ENCODE measurements around the gene CDK14.

CDK14 gene

GRCh38 chr7:90817846-90818245, 221.7 kb downstream of the CDK14 start:
- no peak for DNase-seq

DNA sequence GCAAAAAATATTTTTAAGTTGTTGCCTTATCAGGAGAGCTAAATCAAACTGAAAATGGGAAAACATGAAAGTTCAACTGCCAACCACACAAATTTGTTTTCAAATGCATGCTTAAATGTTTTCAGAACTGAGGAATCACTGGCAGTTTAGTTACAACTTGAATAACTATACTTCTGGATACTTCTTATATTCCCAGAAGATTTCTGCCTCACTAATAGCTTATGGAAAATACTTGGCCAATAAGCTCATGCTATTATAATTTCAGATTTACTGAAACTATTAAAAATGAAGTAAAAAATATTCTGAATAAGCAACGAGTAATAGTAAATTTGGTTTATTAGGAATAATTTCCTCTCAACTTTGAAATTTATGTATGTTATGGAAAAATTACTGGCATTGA, 222.2 kb downstream of the CDK14 start:
- DNase-seq = no peak

DNA sequence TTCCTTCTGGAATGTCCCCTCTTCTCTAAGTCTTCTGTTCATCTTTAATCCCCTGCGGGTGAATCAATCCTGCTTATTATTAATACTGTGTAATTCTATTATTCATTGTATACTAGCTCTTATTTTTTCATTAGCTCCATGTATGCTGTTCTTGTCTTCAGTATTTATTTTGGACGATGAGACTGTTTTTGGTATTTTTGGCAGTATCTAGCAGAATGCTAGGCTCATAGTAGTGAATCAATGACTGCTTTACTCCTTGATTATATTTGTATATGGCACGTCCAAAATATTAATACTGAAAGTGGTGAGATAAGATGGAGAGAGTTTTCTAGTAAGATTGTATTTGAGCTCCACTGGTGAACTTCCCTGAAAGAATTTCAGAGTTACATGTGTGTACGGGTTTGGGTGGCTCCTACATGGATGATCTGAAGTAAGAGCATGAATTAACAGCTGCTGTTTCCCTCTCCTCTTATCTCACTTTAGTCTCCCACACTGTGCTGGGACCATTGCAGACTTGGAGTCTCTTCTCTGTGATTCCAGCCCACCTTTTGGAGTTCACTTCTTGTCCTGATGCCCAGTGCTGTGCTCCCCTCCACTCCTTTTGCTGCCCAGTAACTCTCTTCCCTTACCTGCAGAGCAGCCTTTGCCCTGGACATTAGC, 226.0 kb downstream of the CDK14 start:
- DNase-seq = no peak

DNA sequence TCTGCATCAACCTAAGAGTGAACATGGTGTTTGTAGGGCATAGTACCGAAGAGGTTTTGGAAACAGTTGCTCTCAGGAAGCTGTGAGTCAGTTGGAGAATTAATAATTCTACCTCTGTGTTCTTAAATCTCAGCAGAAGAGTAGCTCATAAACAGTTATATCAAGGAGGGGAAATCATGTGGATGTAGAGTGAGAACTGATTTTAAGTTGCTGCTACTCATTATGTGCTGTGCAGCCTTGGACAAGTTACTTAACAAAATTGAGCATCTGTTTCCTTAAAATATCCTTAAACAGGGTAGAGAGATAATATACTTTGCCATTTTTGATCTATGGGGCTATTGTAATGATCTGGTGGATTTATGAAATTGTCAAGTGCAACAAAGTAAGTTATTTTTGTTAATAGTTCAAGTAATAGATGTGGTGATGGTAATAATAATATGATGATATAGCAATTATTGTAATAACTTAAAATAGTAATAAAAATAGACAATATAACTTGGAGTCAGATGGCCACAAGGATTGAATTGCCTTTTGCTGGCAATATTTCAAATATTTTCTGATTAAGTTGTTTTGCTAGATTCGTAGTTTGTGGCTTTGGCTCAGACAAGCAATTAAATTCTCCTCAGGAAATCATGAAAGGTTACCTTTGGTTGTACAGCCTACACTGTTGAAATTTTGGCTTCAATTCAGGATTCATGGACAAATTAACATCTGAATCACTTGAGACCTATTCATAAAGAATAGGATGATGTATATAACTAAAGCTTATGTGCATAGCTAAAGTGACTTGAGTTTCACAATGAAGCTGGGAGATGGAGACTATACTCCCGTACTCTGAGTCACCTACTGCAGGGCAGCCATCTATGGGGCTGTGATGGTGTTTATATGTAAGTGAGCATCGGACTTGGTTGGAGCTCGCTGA, 228.5 kb downstream of the CDK14 start:
- DNase-seq = no peak

GRCh38 chr7:90825779-90826178, 229.7 kb downstream of the CDK14 start:
- no peak for DNase-seq

DNA sequence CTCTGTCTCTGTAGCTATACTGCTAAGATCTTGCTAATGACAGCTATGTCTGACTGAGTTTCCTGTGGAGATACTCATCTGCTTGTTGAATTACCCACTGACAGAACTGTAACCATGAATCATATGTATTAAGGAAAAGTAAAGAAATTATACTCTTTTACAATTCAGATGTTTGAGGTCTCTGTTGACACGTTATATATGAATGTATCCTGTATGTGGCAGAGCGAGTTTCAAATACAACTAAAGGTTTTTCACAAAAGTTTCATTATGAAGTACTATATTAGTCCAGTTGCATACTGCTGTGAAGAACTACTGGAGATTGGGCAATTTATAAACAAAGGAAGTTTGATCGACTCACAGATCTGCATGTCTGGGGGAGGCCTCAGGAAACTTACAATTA, 232.5 kb downstream of the CDK14 start:
- DNase-seq = no peak

- DNase-seq = no peak
Measured at GRCh38 chr7:90830308-90830707, 234.2 kb downstream of the CDK14 start.

- DNase-seq = no peak
Measured at GRCh38 chr7:90832726-90833125, 236.6 kb downstream of the CDK14 start.

- no peak for DNase-seq
Measured at GRCh38 chr7:90833443-90833842, 237.3 kb downstream of the CDK14 start.

DNA sequence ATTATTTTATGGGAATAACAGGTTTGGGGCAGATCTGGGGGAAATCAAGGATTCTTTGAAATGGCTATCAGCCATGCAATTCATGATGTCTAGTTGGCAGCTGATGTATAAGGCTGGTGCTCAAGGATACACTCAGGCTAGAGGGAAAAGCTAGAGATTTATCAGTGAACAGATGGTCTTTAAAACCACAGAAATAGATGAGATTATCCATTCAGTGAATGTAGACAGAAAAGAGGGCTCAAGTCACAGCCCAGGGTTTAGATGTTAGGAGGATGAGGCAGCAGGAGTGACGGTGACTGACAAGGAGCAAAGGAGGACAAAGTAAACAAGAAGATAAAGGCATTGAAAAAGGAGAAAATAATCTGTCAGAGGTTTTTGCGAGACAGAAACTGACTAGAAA, 238.7 kb downstream of the CDK14 start:
- no peak for DNase-seq

- DNase-seq = no peak
Measured at GRCh38 chr7:90835861-90836260, 239.7 kb downstream of the CDK14 start.

- DNase-seq = no peak
Measured at GRCh38 chr7:90836937-90837336, 240.8 kb downstream of the CDK14 start.

GRCh38 chr7:90838799-90839198, 242.7 kb downstream of the CDK14 start:
- DNase-seq = no peak

- no peak for DNase-seq
Measured at GRCh38 chr7:90839316-90839715, 243.2 kb downstream of the CDK14 start.

GRCh38 chr7:90839727-90840291, 243.7 kb downstream of the CDK14 start:
- DNase-seq = no peak

DNA sequence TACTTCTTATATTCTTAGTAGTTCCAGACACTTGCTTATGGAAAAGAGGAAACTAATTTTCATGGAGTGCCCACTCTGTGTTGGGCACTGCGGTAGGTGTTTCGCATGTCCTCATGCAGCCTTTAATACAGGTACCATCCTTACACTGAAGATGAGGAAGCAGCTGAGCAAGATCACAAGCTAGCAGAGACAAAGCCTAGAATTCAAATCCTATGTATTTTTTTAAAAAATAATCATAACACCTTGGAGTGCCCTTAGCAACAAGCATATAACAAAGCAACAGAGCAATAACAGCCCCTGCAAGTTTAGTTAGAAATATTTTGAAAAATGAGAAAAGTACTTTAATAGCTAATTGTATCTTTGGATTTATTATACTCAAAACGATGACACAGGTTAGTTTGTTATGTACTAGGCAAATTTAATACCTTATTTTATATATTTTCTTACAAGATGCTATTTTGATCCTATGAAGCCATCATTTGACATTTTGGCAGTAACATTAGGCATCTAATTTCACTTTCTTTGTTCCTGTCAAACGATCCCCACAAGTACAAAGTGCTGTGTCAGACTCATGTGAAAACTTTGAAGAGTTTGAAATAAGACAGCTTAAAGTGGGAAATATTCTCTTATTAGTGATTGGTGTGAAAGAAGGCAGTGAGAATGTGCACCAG, 245.8 kb downstream of the CDK14 start:
- DNase-seq = no peak

- no peak for DNase-seq
Measured at GRCh38 chr7:90842430-90842788, 246.3 kb downstream of the CDK14 start.

GRCh38 chr7:90843472-90843871, 247.4 kb downstream of the CDK14 start:
- no peak for DNase-seq

DNA sequence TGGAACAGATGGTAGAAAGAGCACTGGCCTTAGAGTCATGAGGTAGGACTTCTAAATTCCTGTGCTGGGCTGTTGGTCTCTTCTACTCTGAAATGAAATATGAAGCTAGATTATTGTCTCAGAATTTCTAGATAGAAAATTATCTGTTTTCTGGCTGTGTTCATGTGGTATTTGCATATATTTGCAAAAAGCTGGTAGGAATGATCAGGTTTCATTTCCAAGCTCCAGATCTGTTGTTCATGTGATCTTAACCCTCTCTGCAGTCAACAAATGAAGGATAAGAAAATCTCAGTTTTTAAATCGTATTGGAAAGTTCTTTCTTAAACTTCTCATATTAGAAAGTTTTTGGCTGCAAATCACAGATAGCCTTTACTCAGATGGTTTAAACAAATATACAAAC, 248.3 kb downstream of the CDK14 start:
- no peak for DNase-seq

DNA sequence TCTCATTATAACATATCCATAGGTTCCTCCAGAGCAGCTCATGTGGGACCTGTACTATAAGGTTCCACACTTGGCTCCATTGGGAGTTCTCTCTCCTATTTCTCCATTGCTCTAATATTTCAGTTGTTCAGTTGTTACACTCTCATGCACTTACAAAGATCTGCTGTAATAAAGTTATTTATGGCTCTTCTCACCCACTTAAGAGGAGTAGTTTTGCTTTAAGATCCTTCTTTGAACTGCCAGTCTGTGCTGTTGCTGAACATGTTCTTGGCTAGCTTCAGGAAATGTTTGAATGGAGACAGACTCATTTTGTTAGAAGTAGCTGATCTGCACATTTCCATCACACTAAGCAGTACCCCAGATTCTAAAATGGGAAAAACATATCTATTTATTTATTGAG, 250.1 kb downstream of the CDK14 start:
- no peak for DNase-seq

GRCh38 chr7:90850066-90850465, 253.9 kb downstream of the CDK14 start:
- DNase-seq = no peak

DNA sequence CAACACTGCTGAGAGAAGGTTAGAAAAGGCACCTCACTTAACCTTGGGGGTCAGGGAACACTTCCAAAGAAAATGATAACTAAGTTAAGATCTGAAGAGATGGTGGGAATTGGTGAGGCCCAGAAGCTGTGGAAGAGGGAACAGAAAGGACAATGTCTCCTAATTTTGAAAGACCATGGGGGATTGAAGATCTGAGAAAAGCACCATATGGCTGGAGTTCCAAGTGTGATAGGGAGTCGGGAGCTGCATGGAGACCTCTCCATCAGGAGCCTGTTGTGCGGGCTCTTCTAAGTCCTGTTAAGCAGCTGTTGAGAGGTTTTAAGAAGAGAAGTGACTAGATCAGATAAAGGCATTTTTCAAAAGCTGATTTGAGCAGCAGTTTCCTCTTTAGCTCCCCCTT, 254.3 kb downstream of the CDK14 start:
- DNase-seq = no peak

DNA sequence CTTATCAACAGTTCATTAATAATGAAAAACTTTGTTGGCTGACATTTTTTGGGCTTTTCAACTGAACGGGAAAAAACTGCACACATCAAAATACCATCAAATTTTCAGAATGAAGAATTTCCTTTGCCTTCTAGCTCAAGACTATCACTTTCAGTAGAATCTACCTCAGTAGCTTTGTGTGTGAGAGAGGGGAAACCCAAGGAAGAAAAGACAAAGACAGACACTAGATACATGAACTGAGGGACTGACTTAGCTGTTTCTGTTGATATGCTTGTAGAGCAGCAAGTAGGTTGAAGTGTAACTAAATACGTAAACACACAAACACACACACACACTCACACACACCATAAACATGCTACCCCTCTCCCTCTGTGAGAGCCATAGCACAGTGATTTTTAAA, 257.1 kb downstream of the CDK14 start:
- no peak for DNase-seq

All from activated CD4-positive, alpha-beta T cell treated with anti-CD3 and anti-CD28 coated beads, Interleukin-2, Interleukin-6, amounts not matched to agents 100 ng/mL and 50 ng/mL, durations not matched to agents 16 hours and 8 hours (primary cell).